H9 (cell line): Measurements from ENCODE around the gene SLC1A7. TPM values are rescaled to one million over a fixed set of nuclear protein-coding genes. Genes with fewer than 3 reads are reported as not detected.

ENCODE experiments used
- DNase-seq: peaks from one replicate; pipeline ENCODE4 v3.0.0-alpha.2; 2017
- H2AFZ ChIP-seq: one replicate; pipeline ENCODE4 v1.6.1; 2013; ENCODE audit warnings: mild to moderate bottlenecking, low read length, control low read depth, moderate library complexity
- H2AK5ac ChIP-seq: 2 replicates; pipeline ENCODE4 v1.6.1; 2013; ENCODE audit warnings: low read length, control low read depth, mixed read lengths; ENCODE audit not compliant: insufficient read length
- H2BK120ac ChIP-seq: one replicate; pipeline ENCODE4 v1.6.1; 2013; ENCODE audit warnings: low read depth, mild to moderate bottlenecking, low read length, control low read depth, inconsistent platforms; ENCODE audit not compliant: poor library complexity, severe bottlenecking
- H2BK12ac ChIP-seq: 2 replicates; pipeline ENCODE4 v1.6.1; 2013; ENCODE audit warnings: low read length, control low read depth, mixed read lengths, low read depth; ENCODE audit not compliant: insufficient read length
- H2BK15ac ChIP-seq: 2 replicates; pipeline ENCODE4 v1.6.1; 2013; ENCODE audit warnings: low read depth, low read length, control low read depth
- H2BK20ac ChIP-seq: one replicate; pipeline ENCODE4 v1.6.1; 2013; ENCODE audit warnings: low read depth, mild to moderate bottlenecking, low read length, control low read depth, inconsistent platforms; ENCODE audit not compliant: poor library complexity, severe bottlenecking
- H2BK5ac ChIP-seq: 2 replicates; pipeline ENCODE4 v1.6.1; 2013; ENCODE audit warnings: low read length, control low read depth, mixed read lengths; ENCODE audit not compliant: insufficient read length
- H3K14ac ChIP-seq: 2 replicates; pipeline ENCODE4 v1.6.1; 2013; ENCODE audit warnings: low read length, control low read depth; ENCODE audit not compliant: insufficient read depth
- H3K18ac ChIP-seq: 2 replicates; pipeline ENCODE4 v1.6.1; 2013; ENCODE audit warnings: low read depth, mild to moderate bottlenecking, mixed read lengths, low read length, control low read depth; ENCODE audit not compliant: insufficient read length
- H3K23ac ChIP-seq: 2 replicates; pipeline ENCODE4 v1.6.1; 2013; ENCODE audit warnings: low read length, control low read depth, mixed read lengths, low read depth; ENCODE audit not compliant: insufficient read length
- H3K23me2 ChIP-seq: 2 replicates; pipeline ENCODE4 v1.6.1; 2013; ENCODE audit warnings: low read depth, mild to moderate bottlenecking, mixed read lengths, low read length, control low read depth; ENCODE audit not compliant: insufficient read length, poor library complexity, severe bottlenecking
- H3K27ac ChIP-seq: 2 replicates; pipeline ENCODE4 v1.5.1; 2013; ENCODE audit warnings: low read length, control low read depth, mixed read lengths, low read depth; ENCODE audit not compliant: insufficient read length
- H3K27me3 ChIP-seq: 2 replicates; pipeline ENCODE4 v1.6.1; 2013; ENCODE audit warnings: low read length, control low read depth, inconsistent platforms; ENCODE audit not compliant: insufficient read depth
- H3K4ac ChIP-seq: 2 replicates; pipeline ENCODE4 v1.6.1; 2013; ENCODE audit warnings: low read depth, mild to moderate bottlenecking, control low read depth, inconsistent platforms, low read length, moderate library complexity
- H3K4me1 ChIP-seq: 2 replicates; pipeline ENCODE4 v1.6.1; 2013; ENCODE audit warnings: low read length, control low read depth, inconsistent platforms; ENCODE audit not compliant: insufficient read depth
- H3K4me2 ChIP-seq: 2 replicates; pipeline ENCODE4 v1.6.1; 2013; ENCODE audit warnings: low read length, control low read depth, mixed read lengths; ENCODE audit not compliant: insufficient read length, insufficient read depth
- H3K56ac ChIP-seq: 2 replicates; pipeline ENCODE4 v1.6.1; 2013; ENCODE audit warnings: low read depth, mild to moderate bottlenecking, mixed read lengths, low read length, control low read depth; ENCODE audit not compliant: insufficient read length
- H3K79me1 ChIP-seq: 2 replicates; pipeline ENCODE4 v1.6.1; 2013; ENCODE audit warnings: low read depth, mild to moderate bottlenecking, moderate library complexity, low read length, control low read depth, inconsistent platforms; ENCODE audit not compliant: insufficient read depth, poor library complexity, severe bottlenecking
- H3K79me2 ChIP-seq: 2 replicates; pipeline ENCODE4 v1.6.1; 2013; ENCODE audit warnings: low read length, control low read depth, inconsistent platforms; ENCODE audit not compliant: insufficient read depth
- H3K9ac ChIP-seq: 2 replicates; pipeline ENCODE4 v1.6.1; 2013; ENCODE audit warnings: low read length, control low read depth, mixed read lengths; ENCODE audit not compliant: insufficient read length; ENCODE audit errors: extremely low read depth
- H3K9me3 ChIP-seq: one replicate; pipeline ENCODE4 v1.6.1; 2013; ENCODE audit warnings: low read depth, low read length, inconsistent platforms; ENCODE audit not compliant: control insufficient read depth
- H3T11ph ChIP-seq: one replicate; pipeline ENCODE4 v1.6.1; 2013; ENCODE audit warnings: mild to moderate bottlenecking, low read length, control low read depth, inconsistent platforms
- H4K20me1 ChIP-seq: one replicate; pipeline ENCODE4 v1.6.1; 2013; ENCODE audit not compliant: control insufficient read depth, insufficient read length, insufficient read depth
- H4K5ac ChIP-seq: 2 replicates; pipeline ENCODE4 v1.6.1; 2013; ENCODE audit warnings: low read depth, mild to moderate bottlenecking, mixed read lengths, low read length, control low read depth; ENCODE audit not compliant: insufficient read length
- H4K8ac ChIP-seq: replicated peaks from 2 replicates; pipeline ENCODE4 v1.6.1; 2013; ENCODE audit warnings: low read length, control low read depth, mixed read lengths, low read depth; ENCODE audit not compliant: insufficient read length
- H4K91ac ChIP-seq: 2 replicates; pipeline ENCODE4 v1.6.1; 2013; ENCODE audit warnings: low read depth, mild to moderate bottlenecking, moderate library complexity, mixed read lengths, low read length, control low read depth; ENCODE audit not compliant: insufficient read length
- H3K27ac Mint-ChIP-seq, 3 experiments: 2 replicates in 2 of 3; 3 replicates in 1 of 3; pipeline ENCODE4 v1.8.0; 2020 to 2021; ENCODE audit warnings: mixed read lengths in 3 of 3, mild to moderate bottlenecking in 1 of 3, moderate library complexity in 1 of 3
- H3K27me3 Mint-ChIP-seq: 2 replicates; pipeline ENCODE4 v1.8.0; 2021; ENCODE audit warnings: low read depth, mild to moderate bottlenecking, moderate library complexity, mixed read lengths
- H3K36me3 Mint-ChIP-seq, 3 experiments: 2 replicates in 2 of 3; 3 replicates in 1 of 3; pipeline ENCODE4 v1.8.0; 2020 to 2021; ENCODE audit warnings: low read depth in 3 of 3, mixed read lengths in 3 of 3; ENCODE audit not compliant: insufficient read depth in 1 of 3
- H3K4me1 Mint-ChIP-seq, 2 experiments: 2 replicates each; pipeline ENCODE4 v1.8.0; 2020; ENCODE audit warnings: mixed read lengths in 2 of 2
- H3K4me3 Mint-ChIP-seq, 2 experiments: 2 replicates in 1 of 2; 3 replicates in 1 of 2; pipeline ENCODE4 v1.8.0; 2020 to 2021; ENCODE audit warnings: mild to moderate bottlenecking in 2 of 2, mixed read lengths in 2 of 2, moderate library complexity in 1 of 2
- H3K9me3 Mint-ChIP-seq, 2 experiments: 2 replicates in 1 of 2; 3 replicates in 1 of 2; pipeline ENCODE4 v1.8.0; 2020; ENCODE audit warnings: mild to moderate bottlenecking in 2 of 2, mixed read lengths in 2 of 2, moderate library complexity in 1 of 2
- CTCF ChIP-seq: fragments of 200-600 bp; sonication (generic); conservative IDR thresholded peaks from 3 replicates; pipeline ENCODE4 v1.8.0; 2021; ENCODE audit warnings: antibody characterized with exemption, mild to moderate bottlenecking
- WGBS: extraction: QIAGEN DNeasy Blood & Tissue Kit; methylation state at CpG from one replicate; pipeline ENCODE4 v1.1.7; 2013; ENCODE audit warnings: missing lambda C conversion rate, low lambda C conversion rate, mixed read lengths; ENCODE audit not compliant: insufficient read length; ENCODE audit errors: extremely low coverage; 5-methylcytosine and 5-hydroxymethylcytosine counted together
- total RNA-seq: library from RNA; stranded (reverse); gene quantifications from 2 replicates; pipeline ENCODE4 v1.2.1, GENCODE V29; 2021

Gene SLC1A7
- total RNA-seq, 1 experiment from 2014 or later: not detected

GRCh38 chr1:53120659-53121058, 21.8 kb downstream of the SLC1A7 start:
- peak overlapping the region; percentile 0 for H3K4me2 ChIP-seq
- H3K4me3 Mint-ChIP-seq: no peak overlapping the region

More at GRCh38 chr1:53120659-53121058, 21.8 kb downstream of the SLC1A7 start:
- Histone ChIP-seq H3K4ac (no peak overlapping the region), H3K56ac (no peak overlapping the region), H3K79me1 (no peaks in the 10 kb centered on the region), H3K14ac (no peak overlapping the region), H3T11ph (no peak overlapping the region), H2AK5ac (no peak overlapping the region), H3K27me3 (no peaks in the 10 kb centered on the region), H2BK120ac (no peak overlapping the region), H2BK20ac (no peak overlapping the region), H3K79me2 (no peaks in the 10 kb centered on the region), H2BK15ac (no peak overlapping the region), H3K9ac (no peak overlapping the region), H4K91ac (no peak overlapping the region), H3K9me3 (no peaks in the 10 kb centered on the region), H2AFZ (no peak overlapping the region), H4K20me1 (no peaks in the 10 kb centered on the region), H3K23me2 (no peaks in the 10 kb centered on the region), H3K23ac (no peak overlapping the region), H3K18ac (no peak overlapping the region), H3K4me1 (peaks cover 4% of the 10 kb centered on the region), H4K8ac (no peak overlapping the region), H2BK5ac (no peak overlapping the region), H2BK12ac (no peak overlapping the region), H4K5ac (no peak overlapping the region), H3K27ac (no peak overlapping the region)
- DNase-seq: peak; percentile 51
- Mint-ChIP-seq H3K9me3 (no peaks in the 10 kb centered on the region; a peak in 1 of 5 replicates), H3K36me3 (no peaks in the 10 kb centered on the region), H3K4me1 (peaks cover 36 to 58% of the 10 kb centered on the region in 2 experiments), H3K27me3 (peaks cover 21% of the 10 kb centered on the region), H3K27ac (0 out of 7 replicates have a peak overlapping the region, but pooled peaks of 1 of the 3 experiments have one; percentile 17)
- TF ChIP-seq CTCF: no peak
- WGBS: no CpG with 5 or more reads among the region's 12 CpGs
